Right ventricle myocardium inferior (tissue), 1 donor: Measurements from ENCODE around the gene ATP2B1. TPM values are rescaled to one million over a fixed set of nuclear protein-coding genes. Genes with fewer than 3 reads are reported as not detected.

Experiments used
- ATAC-seq: fragments of 200-7000 bp; cut with Tn5 transposase; one replicate; pipeline ENCODE4 v1.9.1; 2020; ENCODE audit warnings: mild to moderate bottlenecking, moderate library complexity
- DNase-seq: peaks from one replicate; pipeline ENCODE4 v3.0.0; 2021; ENCODE audit errors: missing footprints
- intact Hi-C: fragments of 100-400 bp; cut with DNase I; formaldehyde crosslinking; loops from one replicate; pipeline ENCODE4 v1.11.0; 2022
- total RNA-seq: library from RNA; stranded (reverse); fragmentation: NEBNext Ultra II Directional; extraction: Animal tissue kit (Norgen Biotek cat#: 25700); gene quantifications from one replicate; pipeline ENCODE4 v1.2.1, GENCODE V29; 2021
- donor health status: DM: no; HTN: yes; CAD: no; lungs with severe emphysema.

The ATP2B1 gene
- total RNA-seq, 1 donor from 2014 or later = 12.6 TPM

- DNase-seq (no peak), ATAC-seq (no peak)
- intact Hi-C loops = no loop called here
Measured at GRCh38 chr12:89721291-89721987, 12.8 kb upstream of the ATP2B1 start.

DNA sequence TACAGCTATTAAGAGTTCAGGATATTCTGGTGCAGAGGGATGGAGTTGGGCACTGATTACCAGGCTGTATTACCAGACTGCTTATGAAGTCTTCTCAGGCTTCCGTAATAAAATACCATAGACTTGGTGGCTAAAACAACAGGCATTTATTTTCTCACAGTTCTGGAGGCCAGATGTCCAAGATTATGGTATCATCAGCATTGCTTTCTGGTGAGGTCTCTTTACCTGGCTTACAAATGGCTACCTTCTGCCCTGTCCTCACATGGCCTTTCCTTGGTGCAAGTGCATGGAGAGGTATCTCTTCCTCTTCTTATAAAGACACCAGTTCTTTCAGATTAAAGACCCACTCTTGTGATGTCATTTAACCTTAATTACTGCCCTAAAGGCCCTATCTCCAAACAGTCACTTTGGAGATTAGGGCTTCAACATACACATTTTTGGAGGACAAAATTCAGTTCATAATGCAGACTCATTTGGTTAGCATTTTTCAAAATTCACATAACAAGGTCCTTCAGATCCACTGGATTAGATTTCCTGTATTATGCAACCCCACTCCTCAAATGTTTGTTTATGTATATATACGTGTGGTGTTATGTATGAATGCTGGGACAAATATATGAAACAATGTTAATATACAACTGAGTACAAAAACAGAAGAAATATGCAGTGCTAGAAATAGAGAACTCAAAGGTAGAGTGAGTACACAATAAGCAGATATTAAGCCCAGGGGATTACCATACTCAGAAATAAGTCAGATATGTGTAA lies 9.3 kb upstream of the ATP2B1 start:
- intact Hi-C loops = no loop called here
- DNase-seq = no peak
- no peak for ATAC-seq

- ATAC-seq (no peak), DNase-seq (no peak)
- intact Hi-C loops = no loop called here
Measured at GRCh38 chr12:89712706-89713105, 4.1 kb upstream of the ATP2B1 start.

DNA sequence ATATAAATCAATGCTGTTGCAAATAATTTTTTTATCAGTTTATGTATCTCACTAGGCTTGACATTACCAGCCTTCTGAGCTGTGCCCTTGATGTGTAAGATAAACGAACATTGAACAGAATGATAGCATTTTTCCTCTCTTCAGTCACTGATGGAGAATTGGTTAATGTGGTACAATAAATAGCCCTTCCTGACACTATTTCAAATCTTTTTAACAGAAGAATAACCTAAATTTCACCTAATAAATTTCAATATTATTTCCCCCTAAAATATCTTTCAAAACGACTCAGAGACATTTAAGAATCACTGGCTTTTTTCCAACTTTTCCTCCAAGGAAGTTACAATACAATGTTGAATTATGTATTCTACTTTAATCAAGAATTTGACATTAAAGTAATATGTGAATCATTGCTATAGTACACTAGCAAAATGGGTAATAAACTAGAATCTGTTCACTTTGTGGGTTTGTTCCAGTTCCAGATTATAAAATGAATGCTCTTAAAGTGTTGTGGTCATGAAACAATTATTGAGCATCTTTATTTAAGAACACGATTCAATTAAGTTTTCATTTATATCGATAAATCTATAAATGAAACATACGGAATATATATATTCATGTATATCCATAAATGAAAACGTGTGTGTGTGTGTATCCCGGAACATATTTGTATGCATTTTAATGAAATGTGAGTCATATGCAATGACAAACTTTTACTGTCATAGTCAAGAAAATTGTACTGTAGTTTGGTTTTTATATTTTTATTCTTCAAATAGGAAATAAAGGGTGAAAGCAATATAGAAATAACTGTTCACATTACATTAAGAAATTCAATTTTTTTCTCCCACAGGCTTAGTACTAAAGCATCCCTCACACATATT lies 2.5 kb upstream of the ATP2B1 start:
- intact Hi-C loops = no loop called here
- DNase-seq (no peak), ATAC-seq (no peak)

- intact Hi-C loops = loop anchor here (5.0 to 10.0 kb wide), 3 partner anchors 48 to 355 kb away; partner anchors contain the start of gene DUSP6
- DNase-seq = peak; percentile 80
Measured at GRCh38 chr12:89709995-89710872, 1.6 kb upstream of the ATP2B1 start.

GRCh38 chr12:89709157-89709994 lies 738 bp upstream of the ATP2B1 start:
- intact Hi-C loops = loop anchor here (5.0 to 10.0 kb wide), 3 partner anchors 47 to 355 kb away; partner anchors contain the start of gene DUSP6
- DNase-seq (peak; percentile 99), ATAC-seq (peak; percentile 96)

More at GRCh38 chr12:89709995-89710872, 1.6 kb upstream of the ATP2B1 start:
- peak; percentile 15 for ATAC-seq

GRCh38 chr12:89707703-89708564 lies 704 bp downstream of the ATP2B1 start:
- intact Hi-C loops = loop anchor here (5.0 to 10.0 kb wide), 3 partner anchors 46 to 353 kb away; partner anchors contain the start of gene DUSP6
- DNase-seq = peak; percentile 77
- no peak for ATAC-seq

- DNase-seq = no peak
- no peak for ATAC-seq
- intact Hi-C loops = loop anchor here (5.0 to 10.0 kb wide), 3 partner anchors 45 to 352 kb away; partner anchors contain the start of gene DUSP6
Measured at GRCh38 chr12:89706986-89707702, 1.5 kb downstream of the ATP2B1 start.

DNA sequence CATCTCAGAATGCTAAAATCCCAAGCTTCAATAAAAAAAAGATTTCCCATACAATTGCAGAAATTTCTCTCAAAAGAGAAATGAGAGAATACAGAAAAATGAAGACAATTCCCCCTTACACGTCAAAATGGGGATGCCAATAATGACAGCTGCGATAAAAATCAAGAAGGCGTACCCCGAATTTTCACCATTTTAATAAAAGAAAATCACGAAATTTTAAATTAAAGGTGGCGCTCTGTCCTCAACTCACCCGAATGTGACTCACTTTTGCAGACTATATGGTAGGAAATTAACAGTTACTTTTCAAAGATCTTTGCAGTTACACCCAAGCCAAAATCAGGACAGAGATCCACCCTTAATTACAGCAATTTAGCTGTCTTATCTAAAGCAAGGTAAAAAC lies 2.1 kb downstream of the ATP2B1 start:
- ATAC-seq = no peak
- no peak for DNase-seq
- intact Hi-C loops = loop anchor here (5.0 to 10.0 kb wide), 3 partner anchors 44 to 352 kb away; partner anchors contain the start of gene DUSP6

DNA sequence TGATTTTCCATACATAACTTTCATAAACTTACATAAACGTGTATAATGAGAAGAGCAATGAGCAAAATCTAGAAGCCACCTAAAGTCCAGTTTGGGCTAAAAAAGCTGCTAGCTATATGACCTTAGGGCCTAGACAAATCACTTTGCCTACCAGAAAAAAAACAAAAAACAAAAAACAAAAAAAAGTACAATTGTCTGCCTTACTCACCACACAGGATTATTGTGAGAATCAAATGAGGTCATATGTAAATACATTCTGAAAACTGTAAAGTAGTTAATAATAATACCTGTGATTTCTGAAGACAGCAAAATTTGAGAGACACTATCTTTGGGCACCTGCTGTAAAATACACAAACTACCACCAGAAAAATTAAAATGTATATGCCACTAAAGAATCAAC lies 4.2 kb downstream of the ATP2B1 start:
- ATAC-seq = no peak
- intact Hi-C loops = loop anchor here (10.0 kb wide), 2 partner anchors 160 to 350 kb away; partner anchors contain the start of gene DUSP6
- DNase-seq = no peak

DNA sequence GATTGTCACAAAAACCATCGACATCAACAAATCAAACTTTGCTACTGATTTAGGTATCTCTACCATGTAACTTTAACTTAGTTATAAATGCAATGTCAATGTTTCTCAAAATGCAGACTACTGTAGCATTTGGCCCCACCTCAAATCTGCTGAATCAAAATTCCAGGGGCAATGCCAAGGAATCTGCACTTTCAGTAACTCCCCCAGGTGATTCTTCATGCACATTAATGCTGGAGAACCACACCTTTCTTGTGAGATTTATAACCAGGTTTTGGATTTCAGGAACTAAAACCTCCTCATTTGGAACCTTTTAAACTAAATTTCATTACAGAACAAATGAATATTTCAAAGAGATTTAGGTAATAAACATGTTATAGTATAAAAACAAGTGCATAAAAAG lies 4.9 kb downstream of the ATP2B1 start:
- ATAC-seq = no peak
- no peak for DNase-seq
- intact Hi-C loops = loop anchor here (10.0 kb wide), 2 partner anchors 159 to 349 kb away; partner anchors contain the start of gene DUSP6

DNA sequence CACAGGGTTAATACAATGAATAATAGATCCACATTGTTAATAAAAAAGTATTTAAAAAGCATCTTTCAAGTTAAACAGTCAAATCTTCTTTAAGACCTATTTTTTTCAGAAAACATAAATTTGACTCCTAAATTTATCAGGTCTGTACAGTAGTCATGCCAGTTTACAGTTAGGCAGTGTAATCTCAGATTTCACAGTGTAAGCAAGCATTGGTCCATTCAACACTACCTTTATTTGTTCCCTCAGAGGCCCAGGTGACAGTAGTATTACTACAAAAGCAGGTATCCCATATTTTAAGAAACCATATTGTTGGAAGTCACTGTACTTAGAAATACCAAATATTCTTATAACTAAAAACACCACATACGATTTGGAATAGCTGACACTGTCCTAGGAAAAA lies 6.1 kb downstream of the ATP2B1 start:
- no peak for ATAC-seq
- DNase-seq = no peak
- intact Hi-C loops = loop anchor here (10.0 kb wide), 2 partner anchors 158 to 348 kb away; partner anchors contain the start of gene DUSP6

DNA sequence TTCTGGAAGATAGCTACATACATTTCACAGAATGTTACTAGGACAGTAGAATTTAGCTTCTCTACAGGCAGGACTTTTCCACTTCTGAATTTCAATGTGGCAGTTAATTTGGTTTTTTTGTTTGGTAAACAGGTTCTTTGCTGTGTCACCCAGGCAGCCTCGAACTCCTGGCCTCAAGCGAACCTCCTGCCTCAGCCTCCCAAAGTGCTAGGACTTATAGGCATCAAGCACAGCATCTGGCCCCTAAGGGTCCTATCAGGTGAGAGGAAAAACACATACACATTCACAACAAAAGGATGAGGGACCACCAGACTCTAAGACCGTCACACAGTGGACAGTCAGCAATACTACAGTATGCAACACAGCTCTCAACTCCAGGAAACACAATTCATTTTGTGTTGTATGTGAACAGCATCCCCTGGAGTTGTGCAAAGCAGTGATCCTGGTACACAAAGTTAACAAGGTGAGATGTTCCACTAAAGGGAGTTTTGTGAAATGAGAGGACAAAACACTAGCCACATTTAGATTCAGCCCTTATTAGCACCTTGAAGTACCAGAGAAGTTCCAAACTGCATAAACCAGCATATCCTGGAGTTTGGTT lies 6.9 kb downstream of the ATP2B1 start:
- no peak for ATAC-seq
- DNase-seq = no peak
- intact Hi-C loops = loop anchor here (10.0 kb wide), 2 partner anchors 157 to 347 kb away; partner anchors contain the start of gene DUSP6

- no peak for DNase-seq
- ATAC-seq = no peak
- intact Hi-C loops = loop anchor here (10.0 kb wide), 2 partner anchors 156 to 346 kb away; partner anchors contain the start of gene DUSP6
Measured at GRCh38 chr12:89700191-89700810, 8.3 kb downstream of the ATP2B1 start.
